SJSA1 (cell line): ENCODE results near the gene EML4. TPM values are rescaled to one million over a fixed set of nuclear protein-coding genes. Genes with fewer than 3 reads are reported as not detected.
A peak's percentile ranks its signal among the peaks of the same experiment; 100 is the strongest.

Experiments
- DNase-seq, 2 experiments: peaks; one replicate each; pipeline ENCODE4 v3.0.0-alpha.2; 2015 to 2020; ENCODE audit warnings: low spot score in 2 of 2, low read depth in 1 of 2
- H3K27ac ChIP-seq: fragments of 250-450 bp; sonication (Bioruptor Pico); 2 replicates; pipeline ENCODE4 v1.5.1; 2020; ENCODE audit warnings: mild to moderate bottlenecking, moderate library complexity
- H3K27me3 ChIP-seq: fragments of 250-450 bp; sonication (Bioruptor Pico); replicated peaks from 2 replicates; pipeline ENCODE4 v1.5.1; 2020; ENCODE audit warnings: mild to moderate bottlenecking, moderate library complexity
- H3K36me3 ChIP-seq: fragments of 250-450 bp; sonication (Bioruptor Pico); 2 replicates; pipeline ENCODE4 v1.5.1; 2020; ENCODE audit warnings: mild to moderate bottlenecking
- H3K4me1 ChIP-seq: fragments of 250-450 bp; sonication (Bioruptor Pico); replicated peaks from 2 replicates; pipeline ENCODE4 v1.6.1; 2021; ENCODE audit warnings: mild to moderate bottlenecking
- H3K4me3 ChIP-seq: fragments of 250-450 bp; sonication (Bioruptor Pico); 2 replicates; pipeline ENCODE4 v1.5.1; 2020; ENCODE audit warnings: mild to moderate bottlenecking
- H3K9me3 ChIP-seq: fragments of 250-450 bp; sonication (Bioruptor Pico); replicated peaks from 2 replicates; pipeline ENCODE4 v1.5.1; 2020; ENCODE audit warnings: mild to moderate bottlenecking
- total RNA-seq: library from RNA; depleted of rRNA; stranded (reverse); fragments of >200 nt; shearing (Covaris generic); gene quantifications from 2 replicates; pipeline ENCODE4 v1.2.3, GENCODE V29; 2014

The EML4 gene
- total RNA-seq, 1 experiment from 2014 or later: 78.5 TPM

- DNase-seq: no peak
- Histone ChIP-seq H3K9me3 (no peaks in the 10 kb centered on the region), H3K4me3 (no peak overlapping the region), H3K4me1 (peaks cover 24% of the 10 kb centered on the region), H3K27me3 (no peaks in the 10 kb centered on the region), H3K36me3 (no peaks in the 10 kb centered on the region; the same call in 1 of the 2 replicates), H3K27ac (no peak overlapping the region)
Measured at GRCh38 chr2:42199002-42199401, 29.8 kb downstream of the EML4 start.

DNA sequence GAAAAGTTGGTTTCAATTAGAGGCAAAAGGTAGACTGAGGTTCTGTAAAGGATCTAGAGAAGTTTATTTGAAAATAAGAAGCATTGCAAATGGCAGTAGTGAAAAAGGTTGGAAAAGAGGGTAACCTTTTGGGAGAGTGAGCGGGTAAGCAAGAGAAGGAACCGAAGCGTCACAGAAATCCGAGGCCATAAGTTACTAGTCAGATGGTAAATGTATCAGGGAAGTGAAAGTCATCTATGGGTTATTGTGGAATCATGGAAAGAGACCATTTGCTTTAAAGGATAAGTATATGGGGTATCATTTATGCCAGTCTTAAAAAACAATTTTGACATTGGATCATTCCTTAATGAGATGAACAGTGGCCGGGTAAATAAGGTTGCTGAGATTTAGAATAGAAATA is 30.5 kb downstream of the EML4 start:
- Histone ChIP-seq H3K27ac (no peak overlapping the region), H3K4me1 (peaks cover 29% of the 10 kb centered on the region), H3K36me3 (no peaks in the 10 kb centered on the region; the same call in 1 of the 2 replicates), H3K4me3 (no peak overlapping the region), H3K9me3 (no peaks in the 10 kb centered on the region), H3K27me3 (no peaks in the 10 kb centered on the region)
- DNase-seq: no peak

DNA sequence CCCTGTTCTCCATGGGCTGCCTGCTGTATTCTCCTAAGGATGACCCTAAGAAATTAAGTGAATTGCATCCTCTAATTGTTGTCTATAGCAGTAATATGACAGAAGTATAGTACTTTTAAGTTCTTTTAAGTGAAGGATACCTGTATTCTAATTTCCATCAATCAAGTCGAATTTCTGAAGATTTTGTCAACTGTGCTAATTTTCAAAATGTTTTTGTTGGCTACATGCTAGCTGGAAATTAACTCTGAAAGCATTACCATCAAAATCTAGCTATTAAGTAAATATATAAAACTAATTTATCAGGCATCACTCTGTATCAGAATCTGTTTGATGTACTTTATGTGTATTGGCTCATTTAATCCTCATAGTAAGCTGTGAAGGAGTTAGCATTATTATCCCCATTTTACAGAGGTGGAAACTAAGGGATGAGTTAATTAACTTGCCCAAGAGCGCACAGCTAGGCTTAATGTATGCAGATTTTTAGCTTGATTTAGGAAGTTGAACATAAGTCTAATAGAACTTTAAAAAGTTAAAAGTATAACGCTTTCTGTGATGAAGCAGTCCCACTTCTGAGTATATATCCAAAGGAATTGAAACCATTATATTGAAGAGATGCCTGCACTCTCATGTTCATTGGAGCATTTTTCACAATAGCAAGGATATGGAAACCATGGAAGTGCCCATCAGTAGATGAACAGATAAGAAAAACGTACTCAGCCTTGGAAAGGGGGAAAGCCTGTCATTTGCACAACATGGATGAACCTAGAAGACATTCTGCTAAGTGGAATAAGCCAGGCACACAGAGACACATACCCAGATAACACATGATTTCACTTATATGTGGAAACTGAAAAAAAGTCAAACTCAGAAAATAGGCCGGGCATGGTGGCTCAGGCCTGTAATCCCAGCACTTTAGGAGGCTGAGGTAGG is 32.0 kb downstream of the EML4 start:
- H3K27me3 ChIP-seq: no peaks in the 10 kb centered on the region
- H3K4me3 ChIP-seq: no peak overlapping the region
- no peak overlapping the region for H3K27ac ChIP-seq
- no peak for DNase-seq
- H3K4me1 ChIP-seq: peaks cover 31% of the 10 kb centered on the region
- no peaks in the 10 kb centered on the region; the same call in 1 of the 2 replicates for H3K36me3 ChIP-seq
- no peaks in the 10 kb centered on the region for H3K9me3 ChIP-seq

GRCh38 chr2:42202634-42203008 is 33.5 kb downstream of the EML4 start:
- H3K27me3 ChIP-seq: no peaks in the 10 kb centered on the region
- DNase-seq: no peak
- no peaks in the 10 kb centered on the region for H3K9me3 ChIP-seq
- H3K27ac ChIP-seq: no peak overlapping the region
- H3K4me3 ChIP-seq: no peak overlapping the region
- peaks cover 22% of the 10 kb centered on the region for H3K4me1 ChIP-seq
- H3K36me3 ChIP-seq: no peaks in the 10 kb centered on the region; the same call in 1 of the 2 replicates

DNA sequence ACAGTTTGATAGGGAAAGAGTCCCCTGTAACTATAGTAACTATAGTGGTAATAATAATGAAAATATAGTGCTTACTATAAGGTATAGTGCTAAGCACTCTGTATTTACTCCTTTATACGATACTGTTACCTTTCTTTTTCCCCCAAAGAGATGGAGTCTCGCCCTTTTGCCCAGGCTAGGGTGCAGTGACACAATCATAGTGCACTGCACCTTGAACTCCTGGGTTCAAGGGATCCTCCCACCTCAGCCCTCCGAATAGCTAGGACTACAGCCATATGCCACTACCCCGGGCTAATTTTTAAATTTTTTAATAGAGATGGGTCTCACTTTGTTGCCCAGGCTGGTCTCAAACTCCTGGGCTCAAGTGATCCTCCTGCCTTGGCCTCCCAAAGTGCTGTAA is 34.6 kb downstream of the EML4 start:
- DNase-seq: no peak
- H3K27me3 ChIP-seq: no peaks in the 10 kb centered on the region

GRCh38 chr2:42205337-42205736 is 36.2 kb downstream of the EML4 start:
- no peaks in the 10 kb centered on the region for H3K9me3 ChIP-seq
- H3K36me3 ChIP-seq: no peaks in the 10 kb centered on the region
- no peaks in the 10 kb centered on the region for H3K27me3 ChIP-seq
- no peak overlapping the region for H3K4me3 ChIP-seq
- DNase-seq: no peak
- no peak overlapping the region for H3K27ac ChIP-seq
- peaks cover 19% of the 10 kb centered on the region for H3K4me1 ChIP-seq

More for the DNA sequence above, 34.6 kb downstream of the EML4 start:
- no peaks in the 10 kb centered on the region for H3K9me3 ChIP-seq
- peaks cover 22% of the 10 kb centered on the region for H3K4me1 ChIP-seq
- no peak overlapping the region for H3K27ac ChIP-seq
- H3K36me3 ChIP-seq: no peaks in the 10 kb centered on the region; the same call in 1 of the 2 replicates
- H3K4me3 ChIP-seq: no peak overlapping the region

DNA sequence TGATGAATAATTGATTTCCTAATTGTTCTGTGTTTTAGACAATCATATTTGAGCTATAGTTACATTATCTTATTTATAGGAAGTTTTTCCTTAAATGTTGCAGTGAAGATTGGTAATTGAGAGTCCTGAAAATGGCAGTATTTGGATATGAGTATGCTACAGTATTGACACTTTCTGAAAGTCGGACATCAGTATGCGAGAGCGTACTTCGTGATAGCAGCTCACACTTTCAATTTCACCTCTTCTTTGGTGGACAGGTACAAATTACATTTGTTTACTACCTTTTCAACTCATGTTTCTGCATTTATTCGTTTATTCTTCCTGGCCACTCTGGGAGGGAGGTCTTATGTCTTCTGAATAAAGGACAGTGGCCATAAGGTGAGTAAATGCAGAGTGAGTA is 38.7 kb downstream of the EML4 start:
- no peaks in the 10 kb centered on the region for H3K27me3 ChIP-seq
- no peaks in the 10 kb centered on the region for H3K36me3 ChIP-seq
- no peak for DNase-seq
- H3K4me3 ChIP-seq: no peak overlapping the region
- H3K27ac ChIP-seq: no peak overlapping the region
- H3K4me1 ChIP-seq: peaks cover 13% of the 10 kb centered on the region
- H3K9me3 ChIP-seq: no peaks in the 10 kb centered on the region

- no peaks in the 10 kb centered on the region for H3K27me3 ChIP-seq
- H3K27ac ChIP-seq: no peak overlapping the region
- no peak for DNase-seq
- H3K36me3 ChIP-seq: no peaks in the 10 kb centered on the region
- no peaks in the 10 kb centered on the region for H3K9me3 ChIP-seq
- peaks cover 3% of the 10 kb centered on the region for H3K4me1 ChIP-seq
- no peak overlapping the region for H3K4me3 ChIP-seq
Measured at GRCh38 chr2:42210203-42210602, 41.0 kb downstream of the EML4 start.

GRCh38 chr2:42211291-42211690 is 42.1 kb downstream of the EML4 start:
- Histone ChIP-seq H3K4me1 (peaks cover under 1% of the 10 kb centered on the region), H3K9me3 (no peaks in the 10 kb centered on the region), H3K27ac (no peak overlapping the region), H3K27me3 (no peaks in the 10 kb centered on the region), H3K36me3 (no peaks in the 10 kb centered on the region), H3K4me3 (no peak overlapping the region)
- no peak for DNase-seq

- Histone ChIP-seq H3K4me3 (no peak overlapping the region), H3K36me3 (no peaks in the 10 kb centered on the region), H3K9me3 (no peaks in the 10 kb centered on the region), H3K27ac (no peak overlapping the region), H3K4me1 (peaks cover 11% of the 10 kb centered on the region), H3K27me3 (no peaks in the 10 kb centered on the region)
- DNase-seq: no peak
Measured at GRCh38 chr2:42214669-42215068, 45.5 kb downstream of the EML4 start.

DNA sequence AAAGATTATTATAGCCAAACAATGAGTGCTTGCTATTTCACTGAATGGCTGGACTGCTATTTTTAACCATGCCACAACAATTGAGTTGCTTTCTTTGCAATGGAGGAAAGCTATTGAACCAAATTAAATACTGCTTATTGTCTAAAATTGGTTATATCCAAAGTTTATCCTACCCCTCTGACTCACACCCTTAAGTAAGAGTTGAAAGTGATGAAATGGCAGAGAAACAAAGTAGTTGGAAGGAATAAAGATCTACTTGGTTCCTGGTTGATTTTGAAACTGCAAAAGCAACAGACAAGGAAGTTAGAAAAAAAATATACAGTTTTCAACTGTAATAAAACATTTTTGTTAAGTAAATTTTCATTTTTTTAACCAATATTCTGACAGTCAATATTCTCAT is 47.5 kb downstream of the EML4 start:
- Histone ChIP-seq H3K27me3 (no peaks in the 10 kb centered on the region), H3K4me3 (no peak overlapping the region), H3K4me1 (peaks cover 11% of the 10 kb centered on the region), H3K36me3 (no peaks in the 10 kb centered on the region), H3K9me3 (no peaks in the 10 kb centered on the region), H3K27ac (peak overlapping the region; percentile 23; the same call in 1 of the 2 replicates)
- peak in 1 of 2 experiments; percentile 27 for DNase-seq

GRCh38 chr2:42217307-42217706 is 48.2 kb downstream of the EML4 start:
- H3K4me3 ChIP-seq: no peak overlapping the region
- H3K36me3 ChIP-seq: no peaks in the 10 kb centered on the region
- H3K4me1 ChIP-seq: peaks cover 11% of the 10 kb centered on the region
- no peaks in the 10 kb centered on the region for H3K9me3 ChIP-seq
- peak overlapping the region; percentile 7; the same call in 1 of the 2 replicates for H3K27ac ChIP-seq
- DNase-seq: no peak
- no peaks in the 10 kb centered on the region for H3K27me3 ChIP-seq

GRCh38 chr2:42217914-42218313 is 48.8 kb downstream of the EML4 start:
- Histone ChIP-seq H3K4me3 (no peak overlapping the region), H3K27me3 (no peaks in the 10 kb centered on the region), H3K36me3 (no peaks in the 10 kb centered on the region), H3K4me1 (peaks cover 11% of the 10 kb centered on the region), H3K9me3 (no peaks in the 10 kb centered on the region), H3K27ac (no peak overlapping the region)
- no peak for DNase-seq

DNA sequence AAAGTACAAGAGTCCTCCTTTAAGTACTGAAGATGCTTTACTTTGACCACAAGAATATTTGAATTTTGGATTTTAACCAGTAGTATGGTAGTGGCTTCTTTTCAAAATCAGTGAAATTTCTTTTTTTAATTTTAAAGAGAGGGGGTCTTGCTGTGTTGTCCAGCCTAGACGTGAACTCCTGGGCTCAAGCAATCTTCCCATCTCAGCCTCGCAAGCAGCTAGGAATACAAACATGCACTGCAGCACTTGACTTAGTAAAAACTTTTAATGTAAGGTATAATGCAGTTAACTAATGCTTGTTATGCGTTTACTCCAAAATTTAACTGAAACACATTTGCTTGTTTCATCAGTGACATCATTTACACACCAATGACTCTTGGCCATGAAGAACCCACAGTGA is 49.6 kb downstream of the EML4 start:
- Histone ChIP-seq H3K4me1 (peaks cover 15% of the 10 kb centered on the region), H3K9me3 (no peaks in the 10 kb centered on the region), H3K4me3 (no peak overlapping the region), H3K27ac (no peak overlapping the region), H3K36me3 (no peaks in the 10 kb centered on the region), H3K27me3 (no peaks in the 10 kb centered on the region)
- DNase-seq: no peak
